NCI-H82 (cell line): ENCODE data around the gene MAP4K2.
"Not testable (repeated sequence)": the region's sequence is repeated elsewhere in the genome, so short reads cannot be mapped to it uniquely, and the experiment has no call there.

Experiments
- DNase-seq: peaks from one replicate; lab custom pipeline; 2025; lab: John Stamatoyannopoulos, UW

The MAP4K2 gene

DNA sequence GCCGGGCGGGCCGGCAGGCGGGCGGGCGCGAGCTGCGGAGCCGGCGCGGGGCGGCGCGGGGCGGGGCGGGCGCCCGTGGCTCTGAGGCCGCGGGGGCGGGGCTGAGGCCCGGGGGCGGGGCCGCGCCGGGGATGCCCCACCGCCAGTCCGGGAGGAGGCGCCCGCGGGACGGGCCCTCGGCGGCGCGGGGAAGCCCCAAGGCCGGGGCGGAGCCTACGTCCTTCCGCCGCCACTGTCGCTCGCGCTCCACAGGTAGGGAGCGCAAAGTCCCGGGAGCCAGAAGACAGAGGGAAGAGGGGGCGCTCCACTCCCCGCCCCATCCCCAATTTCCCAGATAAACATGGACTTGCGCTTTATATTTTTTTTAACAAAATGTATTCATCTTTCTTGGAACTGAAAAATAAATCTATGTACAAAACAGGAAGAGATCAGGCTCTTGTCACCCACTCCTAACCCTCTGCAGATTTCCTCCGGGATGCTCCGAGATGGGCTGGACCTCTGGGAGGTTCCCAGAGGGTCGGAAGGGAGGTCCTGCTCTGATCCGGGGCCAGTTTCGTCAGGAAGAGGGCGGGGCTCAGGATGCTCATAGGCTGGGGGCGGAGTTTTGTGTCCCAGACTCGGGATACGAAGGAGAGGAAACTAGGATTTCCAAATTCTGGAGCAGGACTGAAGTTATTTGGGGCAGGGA is at the start of gene MAP4K2:
Gene MAP4K2 (minus strand): TSS at position 57 of the 688 bp plus-strand sequence. CDS start 65 bp downstream, outside the sequence.
- peak; percentile 88 for DNase-seq

DNA sequence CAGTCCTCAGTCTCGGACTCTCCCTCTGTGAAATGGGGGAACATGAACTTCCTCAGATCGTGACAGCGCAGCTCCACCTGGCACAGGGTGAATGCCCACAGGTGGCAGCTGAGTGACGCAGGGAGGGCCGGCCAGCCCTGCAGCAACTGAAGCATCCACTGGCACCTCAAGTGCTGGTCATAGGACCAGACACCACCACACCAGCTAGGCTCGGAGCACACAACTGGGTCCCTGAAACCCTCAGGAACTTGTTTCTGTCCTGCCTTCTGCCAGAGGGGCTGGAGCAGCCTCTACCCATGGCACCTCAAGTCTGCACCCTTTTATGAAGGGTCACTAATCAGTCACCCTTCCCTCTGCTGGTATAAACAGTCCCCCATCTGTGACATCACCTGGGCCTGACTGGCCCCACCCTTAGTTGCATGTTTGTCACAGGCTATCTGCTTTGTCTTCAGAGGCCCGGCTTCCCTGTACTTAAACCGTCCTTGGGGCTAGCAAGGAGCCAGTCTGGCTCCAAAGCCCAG is 48.9 kb upstream of the MAP4K2 start:
- no peak for DNase-seq

DNA sequence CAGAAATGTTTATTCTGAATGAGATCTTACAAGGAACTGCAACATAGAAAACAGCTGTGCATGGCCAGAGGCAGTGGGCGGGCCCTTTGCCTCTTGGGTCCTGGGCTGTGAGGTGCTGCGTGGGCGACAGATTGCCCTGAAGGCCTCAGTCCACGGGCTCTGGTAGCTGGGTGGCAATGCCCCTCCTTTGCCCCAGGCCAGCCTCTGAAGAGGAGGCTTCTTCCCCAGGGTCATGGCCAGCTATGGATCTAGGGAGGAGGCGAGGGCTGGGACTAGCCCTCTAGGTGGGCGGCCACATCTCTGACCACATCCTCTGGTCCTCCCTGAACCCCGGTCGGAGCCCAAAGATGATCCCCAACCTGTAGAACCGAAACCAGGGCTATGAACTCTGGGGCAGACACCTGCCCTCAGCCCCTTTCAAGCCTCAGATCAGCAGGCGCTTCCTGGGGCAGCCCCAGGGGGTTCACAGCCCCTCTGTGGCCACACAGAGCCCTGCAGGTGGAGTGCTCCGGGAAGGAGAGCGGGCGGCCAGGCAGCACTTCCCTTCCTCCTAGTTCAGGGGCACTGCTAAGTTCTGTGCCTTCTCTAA is 48.1 kb upstream of the MAP4K2 start:
- DNase-seq = no peak

DNA sequence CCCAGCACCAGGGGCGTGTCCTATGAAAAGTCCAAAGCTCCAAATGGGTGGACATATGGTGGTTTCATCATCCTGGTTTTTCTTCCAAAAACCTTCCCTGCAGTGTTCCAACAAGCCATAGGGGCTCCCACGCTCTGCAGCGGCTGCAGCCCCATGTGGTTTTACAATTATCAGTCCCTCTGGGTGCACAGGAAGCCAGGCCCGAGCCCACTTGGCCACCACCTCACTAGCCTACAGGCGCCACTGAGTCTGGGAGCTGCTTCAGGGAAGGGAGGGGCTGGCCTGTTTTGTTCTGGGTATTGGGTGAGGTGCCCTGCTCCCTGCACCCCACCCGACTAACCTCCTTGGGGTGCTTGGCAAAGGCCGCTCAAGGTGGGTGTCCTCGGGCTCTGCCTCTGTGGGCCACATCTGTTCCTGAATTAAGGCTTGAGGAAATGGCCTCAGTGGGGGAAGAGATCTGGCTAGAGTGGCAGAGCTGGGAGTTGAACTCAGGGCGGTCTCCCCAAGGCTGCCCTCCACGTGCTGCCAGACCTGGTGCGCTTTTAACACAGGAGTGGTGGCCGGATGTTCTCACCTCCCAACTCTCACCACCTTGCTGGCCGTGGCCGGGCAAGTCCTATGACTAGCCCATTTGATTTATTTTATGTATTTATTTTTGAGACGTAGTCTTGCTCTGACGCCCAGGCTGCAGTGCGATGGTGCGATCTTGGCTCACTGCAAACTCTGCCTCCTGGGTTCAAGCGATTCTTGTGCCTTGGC is 46.8 kb upstream of the MAP4K2 start:
- DNase-seq = no peak

DNA sequence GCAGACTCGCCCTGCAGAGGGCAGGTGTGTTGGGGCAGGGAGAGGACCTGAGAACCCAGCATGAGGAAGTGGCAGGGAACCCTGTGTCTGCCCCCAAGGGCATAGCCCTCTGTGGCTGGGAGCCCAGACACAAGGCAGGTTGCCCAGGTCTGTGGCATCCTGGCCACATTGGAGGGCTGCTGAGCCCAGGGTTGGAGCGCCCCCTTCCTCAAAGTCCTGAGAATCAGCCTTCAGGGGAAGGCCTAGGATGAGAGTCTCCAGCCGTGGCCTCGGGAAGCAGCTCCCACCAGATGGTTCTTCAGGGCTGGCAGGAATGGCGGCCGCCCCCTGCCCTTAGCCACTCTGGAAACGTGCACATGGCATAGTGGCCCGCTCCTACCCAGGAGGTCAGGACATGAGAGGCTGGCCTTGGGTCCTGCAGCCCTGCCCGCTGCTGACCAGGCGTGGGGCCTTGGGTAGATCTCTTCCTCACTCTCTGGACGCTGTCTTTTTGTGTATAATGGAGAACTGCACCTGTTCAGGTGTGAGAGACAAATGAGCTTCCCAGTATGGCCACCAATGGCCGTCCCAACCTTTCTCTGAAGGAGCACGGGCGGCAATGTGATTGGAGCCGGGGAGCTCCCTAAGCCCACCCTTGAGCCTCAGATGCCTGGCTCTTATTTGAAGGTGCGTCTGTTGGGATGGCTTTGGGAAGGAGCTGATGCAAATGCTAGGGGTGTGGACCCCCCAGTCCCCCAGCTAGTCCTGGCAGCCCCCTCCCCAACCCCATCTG is 46.0 kb upstream of the MAP4K2 start:
- DNase-seq = peak; percentile 17

GRCh38 chr11:64848214-64848825 is 45.3 kb upstream of the MAP4K2 start:
- DNase-seq = no peak

GRCh38 chr11:64846998-64847666 is 44.1 kb upstream of the MAP4K2 start:
- peak; percentile 96 for DNase-seq

GRCh38 chr11:64845776-64846129 is 42.7 kb upstream of the MAP4K2 start:
- DNase-seq = not testable (repeated sequence)

DNA sequence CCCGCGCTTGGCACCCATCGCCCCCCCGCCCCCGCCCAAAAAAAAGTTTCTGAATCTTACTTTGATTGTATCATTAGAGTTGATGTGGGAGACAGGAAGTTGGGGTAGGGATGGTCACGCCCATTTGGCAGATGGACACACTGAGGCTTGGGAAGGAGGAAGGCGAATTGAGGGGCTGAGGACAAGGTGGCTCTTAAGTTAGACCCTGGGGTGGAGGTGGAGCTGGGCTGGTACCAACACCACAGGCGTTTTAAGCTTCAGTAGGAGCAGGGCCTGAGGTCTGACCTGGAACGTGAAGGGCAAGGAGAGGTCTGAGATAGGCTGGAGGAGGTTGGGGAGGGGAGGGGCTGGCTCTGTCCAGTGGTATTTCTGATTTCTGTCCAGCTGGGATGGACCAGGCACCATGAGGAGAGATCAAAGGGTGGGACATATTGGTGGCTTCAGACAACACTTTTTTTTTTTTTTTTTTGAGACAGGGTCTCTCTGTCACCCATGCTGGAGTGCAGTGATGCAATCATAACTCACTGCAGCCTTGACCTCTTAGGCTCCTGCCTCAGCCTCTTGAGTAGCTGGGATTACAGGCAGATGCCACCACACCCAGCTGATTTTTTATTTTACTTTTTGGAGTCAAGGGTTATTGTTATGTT is 42.2 kb upstream of the MAP4K2 start:
- DNase-seq = no peak

- peak; percentile 75 for DNase-seq
Observed at GRCh38 chr11:64844330-64845128, 41.5 kb upstream of the MAP4K2 start, which contains the start of gene CDC42BPG. TSS of gene CDC42BPG (minus strand) at chr11:64844653. CDS start at chr11:64844569, 84 bp downstream.

- DNase-seq = peak; percentile 36
Observed at GRCh38 chr11:64843686-64844329, 40.8 kb upstream of the MAP4K2 start.

DNA sequence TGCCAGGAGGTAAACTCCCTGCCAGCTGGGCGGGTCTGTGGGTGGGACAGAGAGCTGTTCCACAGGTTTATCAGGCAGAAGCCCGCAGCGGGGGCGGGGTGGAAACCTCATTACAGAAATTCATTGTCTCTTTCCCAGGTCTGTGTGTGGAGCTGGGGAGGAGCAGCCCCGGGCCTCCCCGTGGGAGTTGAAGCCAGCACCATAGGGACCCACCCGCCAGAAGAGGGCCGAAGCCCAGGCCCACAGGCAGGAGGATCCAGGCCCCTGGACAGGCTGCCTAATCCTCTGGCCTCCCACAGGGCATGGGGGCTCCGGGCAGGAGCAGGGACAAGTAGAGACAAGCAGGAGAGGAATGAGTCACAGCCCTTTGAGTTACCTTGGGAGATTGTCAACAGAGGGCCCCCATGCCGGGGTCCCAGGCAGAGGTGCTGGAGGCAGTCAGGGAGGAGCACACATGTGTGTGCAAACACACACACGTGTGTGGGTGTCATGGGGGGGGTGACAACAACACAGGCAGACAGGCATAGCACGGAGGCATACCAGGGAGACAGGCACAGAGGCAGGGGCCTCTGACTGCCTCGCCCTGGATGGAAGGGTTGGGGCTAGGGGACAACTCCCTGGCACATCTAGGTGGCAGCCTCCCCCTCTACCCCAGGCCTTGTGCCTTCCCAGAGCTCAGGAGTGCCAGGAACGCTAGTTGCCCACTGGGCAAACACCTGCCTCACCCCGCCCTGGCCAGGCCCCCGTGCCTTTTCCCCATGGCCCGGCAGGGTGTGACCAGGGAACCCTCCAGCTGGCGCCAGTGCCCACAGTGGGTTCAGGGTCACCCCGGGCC is 40.1 kb upstream of the MAP4K2 start:
- DNase-seq = no peak

DNA sequence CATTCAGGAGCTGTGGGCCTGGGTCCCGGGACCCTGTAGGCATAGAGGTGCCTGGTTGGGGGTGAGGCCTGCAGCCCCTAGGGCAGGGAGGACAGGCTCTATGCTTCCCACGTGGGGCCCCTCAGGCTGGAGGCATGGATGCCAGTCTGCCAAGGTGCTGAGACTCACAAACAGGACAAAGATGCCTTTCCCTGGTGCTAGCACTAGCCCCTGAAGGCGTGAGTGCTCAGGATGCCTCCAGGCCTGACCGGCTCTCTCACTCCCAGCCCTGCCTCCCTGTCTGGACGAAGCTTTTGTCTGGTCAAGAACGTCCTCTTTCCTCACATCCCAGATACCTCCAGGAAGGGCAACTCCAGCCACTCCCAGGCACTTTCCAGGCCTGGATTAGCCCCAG is 39.3 kb upstream of the MAP4K2 start:
- DNase-seq = no peak

- DNase-seq = no peak
Observed at GRCh38 chr11:64841592-64842365, 38.8 kb upstream of the MAP4K2 start.

- no peak for DNase-seq
Observed at GRCh38 chr11:64839887-64840782, 37.1 kb upstream of the MAP4K2 start.

- no peak for DNase-seq
Observed at GRCh38 chr11:64839335-64839734, 36.3 kb upstream of the MAP4K2 start.
